ENCODE data around the gene SNIP1.
"Not testable (repeated sequence)": the region's sequence is repeated elsewhere in the genome, so short reads cannot be mapped to it uniquely, and the experiment has no call there.

Gene SNIP1

GRCh38 chr1:37509181-37509580 lies 44.9 kb downstream of the SNIP1 start:
- DNase-seq, result peak; percentile 23

GRCh38 chr1:37506740-37507139 lies 47.4 kb downstream of the SNIP1 start:
- DNase-seq, result no peak

- DNase-seq, result not testable (repeated sequence)
Measured at GRCh38 chr1:37502791-37503190, 51.3 kb downstream of the SNIP1 start.

GRCh38 chr1:37502104-37502503 lies 52.0 kb downstream of the SNIP1 start:
- no peak for DNase-seq

- DNase-seq, result no peak
Measured at GRCh38 chr1:37501661-37502060, 52.4 kb downstream of the SNIP1 start.

- peak; percentile 69 for DNase-seq
Measured at GRCh38 chr1:37498872-37499617, 55.0 kb downstream of the SNIP1 start.

GRCh38 chr1:37497832-37498231 lies 56.3 kb downstream of the SNIP1 start:
- DNase-seq, result no peak

GRCh38 chr1:37495875-37496274 lies 58.2 kb downstream of the SNIP1 start:
- no peak for DNase-seq

- DNase-seq, result no peak
Measured at GRCh38 chr1:37493336-37494098, 60.6 kb downstream of the SNIP1 start.

GRCh38 chr1:37487619-37487984 lies 66.5 kb downstream of the SNIP1 start:
- no peak for DNase-seq

- DNase-seq, result peak; percentile 71
Measured at GRCh38 chr1:37486680-37487618, 67.1 kb downstream of the SNIP1 start.

GRCh38 chr1:37485902-37486679 lies 68.0 kb downstream of the SNIP1 start:
- no peak for DNase-seq

All from fibroblast of skin of back (primary cell).